Measurements from ENCODE around the gene POMC. TPM values are rescaled to one million over a fixed set of nuclear protein-coding genes. Genes with fewer than 3 reads are reported as not detected.

The POMC gene
- total RNA-seq, 1 experiment from 2014 or later, result 1.6 TPM

- no peak overlapping the region for H2BK20ac ChIP-seq (ENCODE audit: low read depth, low read length, poor library complexity, severe bottlenecking)
- no peak overlapping the region for H2BK120ac ChIP-seq (ENCODE audit: low read depth, low read length, poor library complexity, severe bottlenecking)
- H2BK15ac ChIP-seq (ENCODE audit: low read depth, low read length), result no peak overlapping the region
- no peak overlapping the region for H3K18ac ChIP-seq (ENCODE audit: insufficient read length, low read depth, low read length)
- H3K23me2 ChIP-seq (ENCODE audit: insufficient read length, low read depth, low read length, poor library complexity, severe bottlenecking), result no peaks in the 10 kb centered on the region
- DNase-seq, result no peak
- no peak overlapping the region for H4K8ac ChIP-seq (replicated peaks; ENCODE audit: insufficient read length, low read depth, low read length)
- no peak overlapping the region for H3K14ac ChIP-seq (ENCODE audit: insufficient read depth, low read length)
- Mint-ChIP-seq H3K27me3 (ENCODE audit: low read depth) (no peaks in the 10 kb centered on the region; the same call in 1 of the 2 replicates), H3K4me3 (no peak overlapping the region), H3K4me1 (peaks cover 11% of the 10 kb centered on the region in 2 experiments), H3K9me3 (no peaks in the 10 kb centered on the region), H3K27ac (peak overlapping the region in 1 of 3 experiments; percentile 54; a peak in 2 of 7 replicates), H3K36me3 (ENCODE audit: insufficient read depth in 1 of 3, low read depth in 3 of 3) (peaks cover 0 to 3% (median 0%) of the 10 kb centered on the region in 3 experiments; a peak in 2 of 7 replicates)
- no peak for TF ChIP-seq CTCF (conservative IDR thresholded peaks at IDR 0.05)
- H4K20me1 ChIP-seq (ENCODE audit: control insufficient read depth, insufficient read depth, insufficient read length), result no peaks in the 10 kb centered on the region
- H3K27ac ChIP-seq (ENCODE audit: insufficient read length, low read depth, low read length), result no peak overlapping the region
- no peak overlapping the region for H3K4me2 ChIP-seq (ENCODE audit: insufficient read depth, insufficient read length, low read length)
- H4K91ac ChIP-seq (ENCODE audit: insufficient read length, low read depth, low read length), result no peak overlapping the region
- H2AFZ ChIP-seq (ENCODE audit: low read length), result no peak overlapping the region
- H3K56ac ChIP-seq (ENCODE audit: insufficient read length, low read depth, low read length), result no peak overlapping the region
- no peak overlapping the region for H3K9ac ChIP-seq (ENCODE audit: extremely low read depth, insufficient read length, low read length)
- no peak overlapping the region for H3K4ac ChIP-seq (ENCODE audit: low read depth, low read length)
- H3K27me3 ChIP-seq (ENCODE audit: insufficient read depth, low read length), result no peaks in the 10 kb centered on the region
- WGBS (ENCODE audit: extremely low coverage, insufficient read length, low lambda C conversion rate), result no CpG with 5 or more reads among the region's 4 CpGs
- no peak overlapping the region for H2AK5ac ChIP-seq (ENCODE audit: insufficient read length, low read length)
- no peaks in the 10 kb centered on the region for H3K4me1 ChIP-seq (ENCODE audit: insufficient read depth, low read length)
- H2BK5ac ChIP-seq (ENCODE audit: insufficient read length, low read length), result no peak overlapping the region
- no peaks in the 10 kb centered on the region for H3K79me2 ChIP-seq (ENCODE audit: insufficient read depth, low read length)
- H4K5ac ChIP-seq (ENCODE audit: insufficient read length, low read depth, low read length), result no peak overlapping the region
- H3T11ph ChIP-seq (ENCODE audit: low read length), result no peak overlapping the region
- H2BK12ac ChIP-seq (ENCODE audit: insufficient read length, low read depth, low read length), result no peak overlapping the region
- no peaks in the 10 kb centered on the region for H3K9me3 ChIP-seq (ENCODE audit: control insufficient read depth, low read depth, low read length)
- H3K23ac ChIP-seq (ENCODE audit: insufficient read length, low read depth, low read length), result no peak overlapping the region
- H3K79me1 ChIP-seq (ENCODE audit: insufficient read depth, low read depth, low read length, poor library complexity, severe bottlenecking), result no peaks in the 10 kb centered on the region
Observed at GRCh38 chr2:25115902-25116301, 52.5 kb downstream of the POMC start.
